ENCODE data around the gene JAM3.

- TF ChIP-seq EZH2phosphoT487 (IDR thresholded peaks at IDR 0.05; ENCODE audit: insufficient read depth, low read depth) (no peak), EZH2 (IDR thresholded peaks at IDR 0.05; ENCODE audit: insufficient read depth, poor library complexity, severe bottlenecking) (no peak)
Measured at GRCh38 chr11:134027671-134028070, 41.2 kb upstream of the JAM3 start.
